Endothelial cell of coronary artery (primary cell): ENCODE results near the gene VBP1. TPM values are rescaled to one million over a fixed set of nuclear protein-coding genes. Genes with fewer than 3 reads are reported as not detected.

ENCODE experiments used
- total RNA-seq: library from RNA; depleted of rRNA; stranded (reverse); fragments of >200 nt; gene quantifications from 2 replicates; pipeline ENCODE4 v1.2.3, GENCODE V29; 2014

VBP1 gene
- 49.8 and 61.9 TPM in 2 replicates for total RNA-seq

GRCh38 chrX:155216179-155216939 is at the start of gene VBP1:
TSS of gene VBP1 (plus strand) at chrX:155216460. CDS start at chrX:155216483, 23 bp downstream.

GRCh38 chrX:155263854-155264628 is 47.8 kb downstream of the VBP1 start, which contains the start of gene RAB39B:
TSS of gene RAB39B (minus strand) at chrX:155264491. CDS start at chrX:155264288, 203 bp downstream.

Other genes with a start within 250 kb of the VBP1 start
- gene F8, start 193.7 kb upstream of the VBP1 start, total RNA-seq, result 0.56 and 0.81 TPM in 2 replicates
- 32.6 and 41.5 TPM in 2 replicates for gene FUNDC2, start 189.6 kb upstream of the VBP1 start, total RNA-seq
- 5.7 and 6.0 TPM in 2 replicates for gene CMC4, start 145.3 kb upstream of the VBP1 start, total RNA-seq
- 11.9 and 14.9 TPM in 2 replicates for gene MTCP1, start 145.3 kb upstream of the VBP1 start, total RNA-seq
- gene BRCC3, start 145.0 kb upstream of the VBP1 start, total RNA-seq, result 15.7 and 17.6 TPM in 2 replicates
- gene RAB39B, start 48.0 kb downstream of the VBP1 start, total RNA-seq, result under 0.01 and 0.09 TPM in 2 replicates
- gene CLIC2, start 118.2 kb downstream of the VBP1 start, total RNA-seq, result 0.56 and 0.72 TPM in 2 replicates
- gene F8A2, start 165.6 kb downstream of the VBP1 start, total RNA-seq, result not detected in 2 replicates
- 0.85 and 1.3 TPM in 2 replicates for gene F8A3, start 242.2 kb downstream of the VBP1 start, total RNA-seq